Erythroblast (primary cell): Measurements from ENCODE around the gene ADSS2.

Experiments used
- DNase-seq, 2 experiments: peaks; one replicate each; lab custom pipeline; 2025; lab: John Stamatoyannopoulos, UW
- GATA1 ChIP-seq: IDR thresholded peaks from 2 replicates; pipeline ENCODE4 v1.6.1; 2011; ENCODE audit warnings: low read depth, mild to moderate bottlenecking, control low read depth, low read length, moderate library complexity
- POLR2A ChIP-seq: IDR thresholded peaks from 2 replicates; pipeline ENCODE4 v1.6.1; 2011; ENCODE audit warnings: mild to moderate bottlenecking, low read length

The ADSS2 gene

GRCh38 chr1:244400974-244401373 lies 50.7 kb downstream of the ADSS2 start:
- TF ChIP-seq GATA1: no peak
- TF ChIP-seq POLR2A: no peak
- peak in 1 of 2 experiments; percentile 2 for DNase-seq

- no peak for TF ChIP-seq GATA1
- no peak for TF ChIP-seq POLR2A
- DNase-seq: no peak
Observed at GRCh38 chr1:244397131-244397530, 54.6 kb downstream of the ADSS2 start.

- DNase-seq: no peak
- TF ChIP-seq POLR2A (no peak), GATA1 (no peak)
Observed at GRCh38 chr1:244395965-244396364, 55.7 kb downstream of the ADSS2 start.

GRCh38 chr1:244394826-244395765 lies 56.6 kb downstream of the ADSS2 start:
- no peak for DNase-seq
- TF ChIP-seq POLR2A: no peak
- TF ChIP-seq GATA1: no peak

GRCh38 chr1:244394346-244394745 lies 57.4 kb downstream of the ADSS2 start:
- no peak for TF ChIP-seq POLR2A
- TF ChIP-seq GATA1: no peak
- no peak for DNase-seq

GRCh38 chr1:244393604-244394176 lies 58.0 kb downstream of the ADSS2 start:
- no peak for TF ChIP-seq GATA1
- TF ChIP-seq POLR2A: no peak
- no peak for DNase-seq

GRCh38 chr1:244391761-244392160 lies 59.9 kb downstream of the ADSS2 start:
- no peak for DNase-seq

GRCh38 chr1:244388961-244389360 lies 62.7 kb downstream of the ADSS2 start:
- no peak for DNase-seq
- TF ChIP-seq POLR2A (no peak), GATA1 (no peak)

More at GRCh38 chr1:244391761-244392160, 59.9 kb downstream of the ADSS2 start:
- TF ChIP-seq GATA1 (no peak), POLR2A (no peak)

GRCh38 chr1:244387415-244387814 lies 64.3 kb downstream of the ADSS2 start:
- no peak for DNase-seq
- TF ChIP-seq POLR2A (no peak), GATA1 (no peak)

- no peak for DNase-seq
- TF ChIP-seq POLR2A (no peak), GATA1 (no peak)
Observed at GRCh38 chr1:244386595-244386994, 65.1 kb downstream of the ADSS2 start.

GRCh38 chr1:244384066-244384465 lies 67.6 kb downstream of the ADSS2 start:
- DNase-seq: no peak
- TF ChIP-seq GATA1 (no peak), POLR2A (no peak)

GRCh38 chr1:244383278-244383884 lies 68.3 kb downstream of the ADSS2 start:
- no peak for TF ChIP-seq POLR2A
- TF ChIP-seq GATA1: no peak
- DNase-seq: no peak

GRCh38 chr1:244381878-244382565 lies 69.7 kb downstream of the ADSS2 start:
- no peak for DNase-seq
- TF ChIP-seq GATA1 (no peak), POLR2A (no peak)
